Measurements from ENCODE around the gene CCL27. TPM values are rescaled to one million over a fixed set of nuclear protein-coding genes. Genes with fewer than 3 reads are reported as not detected.

The CCL27 gene
- total RNA-seq, 1 experiment from 2014 or later: 0.68 TPM

- 0 out of 2 replicates have a peak, but pooled peaks have one; percentile 15 for TF ChIP-seq ZNF281 (CRISPR knock-in tag; IDR thresholded peaks at IDR 0.05)
Measured at GRCh38 chr9:34637356-34638137, 24.9 kb downstream of the CCL27 start, which contains the start of gene SIGMAR1 (continued).

- DNase-seq (ENCODE audit: low spot score): no peak
- ChIA-PET POLR2A (interaction anchor here (1.5 to 2.1 kb wide), 4 partner anchors 10 to 28 kb away, joined by 5 to 25 read pairs (median 6); partner anchors contain the start of genes DCTN3, GALT and IL11RA), CTCF (interaction anchor here (0.7 to 6.7 kb wide), 16 partner anchors 8 to 233 kb away, joined by 3 to 94 read pairs (median 8); partner anchors contain the start of genes ARID3C, CCL27, DCTN3 and GALT)
- no peak for ATAC-seq
- Mint-ChIP-seq H3K4me3 (peak overlapping the region; percentile 83), H3K4me1 (peaks cover 22% of the 10 kb centered on the region), H3K27ac (no peak overlapping the region), H3K36me3 (peaks cover 4% of the 10 kb centered on the region), H3K27me3 (ENCODE audit: low read depth) (peaks cover 18% of the 10 kb centered on the region), H3K9me3 (no peaks in the 10 kb centered on the region)
- no peak for TF ChIP-seq OVOL2 (CRISPR knock-in tag; IDR thresholded peaks at IDR 0.05; ENCODE audit: borderline replicate concordance)
- TF ChIP-seq ZNF281 (CRISPR knock-in tag; IDR thresholded peaks at IDR 0.05): peak; percentile 66
- TF ChIP-seq, protein P1, sequence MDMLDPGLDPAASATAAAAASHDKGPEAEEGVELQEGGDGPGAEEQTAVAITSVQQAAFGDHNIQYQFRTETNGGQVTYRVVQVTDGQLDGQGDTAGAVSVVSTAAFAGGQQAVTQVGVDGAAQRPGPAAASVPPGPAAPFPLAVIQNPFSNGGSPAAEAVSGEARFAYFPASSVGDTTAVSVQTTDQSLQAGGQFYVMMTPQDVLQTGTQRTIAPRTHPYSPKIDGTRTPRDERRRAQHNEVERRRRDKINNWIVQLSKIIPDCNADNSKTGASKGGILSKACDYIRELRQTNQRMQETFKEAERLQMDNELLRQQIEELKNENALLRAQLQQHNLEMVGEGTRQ (CRISPR knock-in tag; IDR thresholded peaks at IDR 0.05): 0 out of 2 replicates have a peak, but pooled peaks have one; percentile 53
- no peak for TF ChIP-seq MAX (CRISPR knock-in tag; IDR thresholded peaks at IDR 0.05)
- no peak for TF ChIP-seq ZNF512 (CRISPR knock-in tag; IDR thresholded peaks at IDR 0.05; ENCODE audit: borderline replicate concordance)
Measured at GRCh38 chr9:34636791-34637355, 25.6 kb downstream of the CCL27 start.

- Mint-ChIP-seq H3K27me3 (ENCODE audit: low read depth) (peaks cover 31% of the 10 kb centered on the region), H3K4me3 (peak overlapping the region; percentile 83), H3K36me3 (peaks cover 4% of the 10 kb centered on the region), H3K4me1 (peaks cover 25% of the 10 kb centered on the region), H3K27ac (no peak overlapping the region), H3K9me3 (no peaks in the 10 kb centered on the region)
- ChIA-PET CTCF (interaction anchor here (0.5 to 6.7 kb wide), 9 partner anchors 10 to 232 kb away, joined by 3 to 94 read pairs (median 7); partner anchors contain the start of genes GALT and RPP25L), POLR2A (no interaction called here)
- ATAC-seq: no peak
- TF ChIP-seq FOXP1 (CRISPR knock-in tag; IDR thresholded peaks at IDR 0.05; ENCODE audit: borderline replicate concordance): 0 out of 2 replicates have a peak, but pooled peaks have one; percentile 31
- TF ChIP-seq, protein P2, sequence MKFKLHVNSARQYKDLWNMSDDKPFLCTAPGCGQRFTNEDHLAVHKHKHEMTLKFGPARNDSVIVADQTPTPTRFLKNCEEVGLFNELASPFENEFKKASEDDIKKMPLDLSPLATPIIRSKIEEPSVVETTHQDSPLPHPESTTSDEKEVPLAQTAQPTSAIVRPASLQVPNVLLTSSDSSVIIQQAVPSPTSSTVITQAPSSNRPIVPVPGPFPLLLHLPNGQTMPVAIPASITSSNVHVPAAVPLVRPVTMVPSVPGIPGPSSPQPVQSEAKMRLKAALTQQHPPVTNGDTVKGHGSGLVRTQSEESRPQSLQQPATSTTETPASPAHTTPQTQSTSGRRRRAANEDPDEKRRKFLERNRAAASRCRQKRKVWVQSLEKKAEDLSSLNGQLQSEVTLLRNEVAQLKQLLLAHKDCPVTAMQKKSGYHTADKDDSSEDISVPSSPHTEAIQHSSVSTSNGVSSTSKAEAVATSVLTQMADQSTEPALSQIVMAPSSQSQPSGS (CRISPR knock-in tag; IDR thresholded peaks at IDR 0.05; ENCODE audit: borderline replicate concordance, low read depth): no peak
- no peak for DNase-seq (ENCODE audit: low spot score)
Measured at GRCh38 chr9:34635556-34635955, 26.9 kb downstream of the CCL27 start.
